Measurements from ENCODE around the gene FBXL7.

GRCh38 chr5:15680455-15680854 lies 180.5 kb downstream of the FBXL7 start:
- TF ChIP-seq CTCF (conservative IDR thresholded peaks at IDR 0.05; ENCODE audit: low read length) (no peak), EZH2phosphoT487 (IDR thresholded peaks at IDR 0.05; ENCODE audit: borderline replicate concordance) (no peak)
